ENCODE data around the gene LRRC36. TPM values are rescaled to one million over a fixed set of nuclear protein-coding genes. Genes with fewer than 3 reads are reported as not detected.

Gene LRRC36
- total and polyA plus RNA-seq, 2 experiments from 2014 or later = 0.45 TPM; not detected in 1

- Histone ChIP-seq H3K27ac (no peak overlapping the region), H3K36me3 (no peaks in the 10 kb centered on the region), H3K9me3 (ENCODE audit: low read depth) (no peaks in the 10 kb centered on the region), H3K27me3 (no peaks in the 10 kb centered on the region), H3K4me3 (no peak overlapping the region), H3K4me1 (ENCODE audit: low read depth) (peaks cover 12% of the 10 kb centered on the region)
- no peak for TF ChIP-seq CTCF (IDR thresholded peaks at IDR 0.05; ENCODE audit: low read depth, low read length)
- DNase-seq (ENCODE audit: low read depth in 1 of 2, low spot score in 1 of 2) = no peak
These were observed 92.9 kb downstream of the LRRC36 start for GRCh38 chr16:67419502-67419901.

GRCh38 chr16:67419931-67420330 lies 93.3 kb downstream of the LRRC36 start:
- Histone ChIP-seq H3K27me3 (no peaks in the 10 kb centered on the region), H3K36me3 (no peaks in the 10 kb centered on the region), H3K9me3 (ENCODE audit: low read depth) (no peaks in the 10 kb centered on the region), H3K27ac (no peak overlapping the region), H3K4me3 (no peak overlapping the region), H3K4me1 (ENCODE audit: low read depth) (peaks cover 12% of the 10 kb centered on the region)
- DNase-seq (ENCODE audit: low read depth in 1 of 2, low spot score in 1 of 2) = no peak
- TF ChIP-seq CTCF (IDR thresholded peaks at IDR 0.05; ENCODE audit: low read depth, low read length) = no peak

GRCh38 chr16:67421030-67421429 lies 94.4 kb downstream of the LRRC36 start:
- H3K27ac ChIP-seq = no peak overlapping the region
- no peak for TF ChIP-seq CTCF (IDR thresholded peaks at IDR 0.05; ENCODE audit: low read depth, low read length)
- no peaks in the 10 kb centered on the region for H3K36me3 ChIP-seq
- no peaks in the 10 kb centered on the region for H3K27me3 ChIP-seq
- H3K4me3 ChIP-seq = no peak overlapping the region
- peaks cover 12% of the 10 kb centered on the region for H3K4me1 ChIP-seq (ENCODE audit: low read depth)
- no peaks in the 10 kb centered on the region for H3K9me3 ChIP-seq (ENCODE audit: low read depth)
- no peak for DNase-seq (ENCODE audit: low read depth in 1 of 2, low spot score in 1 of 2)

- Histone ChIP-seq H3K4me1 (ENCODE audit: low read depth) (peaks cover 12% of the 10 kb centered on the region), H3K27me3 (no peaks in the 10 kb centered on the region), H3K36me3 (no peaks in the 10 kb centered on the region), H3K9me3 (ENCODE audit: low read depth) (no peaks in the 10 kb centered on the region), H3K4me3 (no peak overlapping the region), H3K27ac (no peak overlapping the region)
- DNase-seq (ENCODE audit: low read depth in 1 of 2, low spot score in 1 of 2) = no peak
- TF ChIP-seq CTCF (IDR thresholded peaks at IDR 0.05; ENCODE audit: low read depth, low read length) = no peak
These were observed 96.4 kb downstream of the LRRC36 start for GRCh38 chr16:67423015-67423414.

- Histone ChIP-seq H3K4me3 (no peak overlapping the region), H3K9me3 (ENCODE audit: low read depth) (no peaks in the 10 kb centered on the region), H3K36me3 (no peaks in the 10 kb centered on the region), H3K27ac (no peak overlapping the region), H3K27me3 (peaks cover 5% of the 10 kb centered on the region), H3K4me1 (ENCODE audit: low read depth) (peaks cover 12% of the 10 kb centered on the region)
- DNase-seq (ENCODE audit: low read depth in 1 of 2, low spot score in 1 of 2) = no peak
- TF ChIP-seq CTCF (IDR thresholded peaks at IDR 0.05; ENCODE audit: low read depth, low read length) = no peak
These were observed 97.1 kb downstream of the LRRC36 start for GRCh38 chr16:67423611-67424260.
